ENCODE results near the gene CEACAM1. TPM values are rescaled to one million over a fixed set of nuclear protein-coding genes. Genes with fewer than 3 reads are reported as not detected.
"Not testable (repeated sequence)": the region's sequence is repeated elsewhere in the genome, so short reads cannot be mapped to it uniquely, and the experiment has no call there.

The CEACAM1 gene
- total RNA-seq, 2 donors from 2014 or later = 251 to 510 TPM

GRCh38 chr19:42553292-42554045 is 25.2 kb upstream of the CEACAM1 start:
- intact Hi-C loops (cut with DNase I) = no loop called here
- no peak overlapping the region for H3K9ac ChIP-seq (ENCODE audit: low read depth in 2 of 2, low read length in 2 of 2)
- H3K36me3 ChIP-seq = no peaks in the 10 kb centered on the region
- no peak for DNase-seq
- H3K4me1 ChIP-seq = no peaks in the 10 kb centered on the region
- no peak overlapping the region for H3K27ac ChIP-seq
- no peaks in the 10 kb centered on the region for H3K9me3 ChIP-seq
- H3K4me3 ChIP-seq = no peak overlapping the region
- no peak for TF ChIP-seq CTCF (IDR thresholded peaks at IDR 0.05)
- no peaks in the 10 kb centered on the region for H3K27me3 ChIP-seq

GRCh38 chr19:42552086-42553065 is 24.1 kb upstream of the CEACAM1 start:
- Histone ChIP-seq H3K36me3 (no peaks in the 10 kb centered on the region), H3K4me3 (no peak overlapping the region), H3K27me3 (no peaks in the 10 kb centered on the region), H3K9me3 (no peaks in the 10 kb centered on the region), H3K4me1 (no peaks in the 10 kb centered on the region), H3K27ac (no peak overlapping the region), H3K9ac (ENCODE audit: low read depth in 2 of 2, low read length in 2 of 2) (no peak overlapping the region)
- no peak for TF ChIP-seq CTCF (IDR thresholded peaks at IDR 0.05)
- intact Hi-C loops (cut with DNase I) = no loop called here
- DNase-seq = no peak

- H3K9ac ChIP-seq (ENCODE audit: low read depth in 2 of 2, low read length in 2 of 2); intact Hi-C loops (cut with DNase I); H3K27me3 ChIP-seq; H3K36me3 ChIP-seq; DNase-seq; H3K27ac ChIP-seq; H3K4me1 ChIP-seq; H3K4me3 ChIP-seq; H3K9me3 ChIP-seq: not testable (repeated sequence)
Measured at GRCh38 chr19:42550521-42550920, 22.2 kb upstream of the CEACAM1 start.

- H3K4me1 ChIP-seq; H3K27ac ChIP-seq; intact Hi-C loops (cut with DNase I); H3K36me3 ChIP-seq; H3K9ac ChIP-seq (ENCODE audit: low read depth in 2 of 2, low read length in 2 of 2); H3K4me3 ChIP-seq; H3K9me3 ChIP-seq; H3K27me3 ChIP-seq; DNase-seq: not testable (repeated sequence)
Measured at GRCh38 chr19:42549067-42549466, 20.8 kb upstream of the CEACAM1 start.

GRCh38 chr19:42548552-42548951 is 20.3 kb upstream of the CEACAM1 start:
- no peaks in the 10 kb centered on the region for H3K9me3 ChIP-seq
- H3K27ac ChIP-seq = no peak overlapping the region
- no peaks in the 10 kb centered on the region for H3K36me3 ChIP-seq
- H3K9ac ChIP-seq (ENCODE audit: low read depth in 2 of 2, low read length in 2 of 2) = no peak overlapping the region
- H3K27me3 ChIP-seq = no peaks in the 10 kb centered on the region
- DNase-seq = no peak
- no peak overlapping the region for H3K4me3 ChIP-seq
- no peak for TF ChIP-seq CTCF (IDR thresholded peaks at IDR 0.05)
- intact Hi-C loops (cut with DNase I) = no loop called here
- no peaks in the 10 kb centered on the region for H3K4me1 ChIP-seq

- no peak for TF ChIP-seq CTCF (IDR thresholded peaks at IDR 0.05)
- Histone ChIP-seq H3K27ac (no peak overlapping the region), H3K9me3 (no peaks in the 10 kb centered on the region), H3K9ac (ENCODE audit: low read depth in 2 of 2, low read length in 2 of 2) (no peak overlapping the region), H3K4me1 (no peaks in the 10 kb centered on the region), H3K27me3 (no peaks in the 10 kb centered on the region), H3K36me3 (no peaks in the 10 kb centered on the region), H3K4me3 (no peak overlapping the region)
- DNase-seq = no peak
- intact Hi-C loops (cut with DNase I) = no loop called here
Measured at GRCh38 chr19:42547929-42548328, 19.6 kb upstream of the CEACAM1 start.
